ENCODE measurements around the gene CRYBB1.
"Not testable (repeated sequence)": the region's sequence is repeated elsewhere in the genome, so short reads cannot be mapped to it uniquely, and the experiment has no call there.

The CRYBB1 gene

DNA sequence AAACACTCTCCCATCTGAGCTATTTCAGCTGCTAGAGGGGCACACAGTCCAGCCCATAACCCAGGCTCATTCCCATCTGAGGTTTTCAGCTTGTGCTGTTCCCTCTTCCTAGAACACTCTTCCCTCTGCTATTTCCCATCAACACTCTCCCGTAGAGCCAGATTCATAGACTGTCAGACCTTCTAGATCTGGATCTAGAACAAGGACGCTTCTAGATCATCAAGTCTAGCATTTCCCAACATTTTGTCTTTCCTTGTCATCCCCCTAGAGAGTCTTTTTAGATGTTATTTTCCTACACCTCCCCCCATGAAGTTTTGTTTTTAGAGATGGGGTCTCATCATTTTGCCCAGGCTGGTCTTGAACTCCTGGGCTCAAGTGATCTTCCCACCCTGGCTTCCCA lies 17.3 kb upstream of the CRYBB1 start:
- DNase-seq, result no peak

- DNase-seq, result no peak
These were observed 16.4 kb upstream of the CRYBB1 start for GRCh38 chr22:26634189-26634588.

DNA sequence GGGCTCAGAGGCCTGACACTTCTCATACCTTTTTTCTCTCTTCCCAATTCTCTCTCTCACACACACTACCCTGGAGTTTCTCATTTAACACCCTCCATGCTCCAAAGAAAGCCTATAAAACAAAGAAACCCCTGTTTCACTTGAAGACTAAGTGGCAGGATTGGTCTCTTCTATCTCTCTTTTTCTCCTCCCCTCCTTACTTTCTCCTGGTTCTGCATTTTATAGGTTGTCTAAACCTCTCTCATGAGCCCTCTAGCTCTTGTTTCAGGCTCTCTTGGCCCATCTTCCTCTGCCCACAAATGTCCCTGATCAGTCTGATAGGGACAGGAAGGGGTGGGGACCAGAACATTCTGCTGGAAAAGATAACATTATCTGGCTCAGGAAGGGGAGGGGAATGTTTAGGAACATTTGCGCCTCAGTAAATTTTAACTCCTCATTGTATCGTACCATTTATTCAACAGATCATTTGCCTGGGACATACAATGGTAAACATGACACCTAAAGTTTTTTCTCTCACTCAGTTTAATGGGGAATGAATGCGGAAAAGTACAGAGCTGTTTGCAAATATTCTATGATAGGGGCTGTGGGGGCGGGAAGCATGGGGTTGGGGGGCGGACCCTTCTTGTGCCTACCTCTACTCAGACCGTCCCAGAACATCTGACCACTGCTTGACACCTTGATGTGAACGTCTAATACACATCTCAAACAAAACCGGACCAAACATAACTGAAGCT lies 14.8 kb upstream of the CRYBB1 start:
- DNase-seq, result no peak

- DNase-seq, result no peak
These were observed 13.5 kb upstream of the CRYBB1 start for GRCh38 chr22:26631282-26631681.

- DNase-seq, result no peak
These were observed 12.3 kb upstream of the CRYBB1 start for GRCh38 chr22:26629988-26630761.

GRCh38 chr22:26624803-26625202 lies 7.0 kb upstream of the CRYBB1 start:
- DNase-seq, result no peak

GRCh38 chr22:26623984-26624383 lies 6.2 kb upstream of the CRYBB1 start:
- no peak for DNase-seq

GRCh38 chr22:26621663-26622062 lies 3.8 kb upstream of the CRYBB1 start, which contains the start of gene CRYBA4:
CRYBA4 (plus strand) TSS chr22:26621963; CDS start chr22:26622597, 634 bp downstream.
- DNase-seq, result no peak

GRCh38 chr22:26620197-26620596 lies 2.4 kb upstream of the CRYBB1 start:
- DNase-seq, result no peak

DNA sequence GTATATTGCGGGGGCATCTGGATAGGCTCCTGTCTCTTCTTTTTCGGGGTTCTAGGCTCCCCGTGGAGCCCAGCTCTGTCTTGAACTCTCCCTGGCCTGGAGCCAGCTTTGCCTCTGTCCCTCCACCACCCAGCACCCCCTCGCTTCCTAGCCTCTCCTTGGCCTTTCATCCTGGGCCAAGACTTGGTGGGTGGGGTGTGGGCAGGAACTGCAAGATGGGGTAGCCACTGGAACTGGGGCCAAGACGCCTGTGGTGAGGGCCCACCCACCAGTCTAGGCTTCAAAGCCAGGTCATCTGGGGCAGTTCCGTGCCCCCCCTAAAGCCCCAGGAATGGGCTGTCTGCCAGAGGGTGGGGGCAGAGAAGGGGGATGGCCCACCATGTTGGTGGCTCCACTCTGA lies 1.7 kb upstream of the CRYBB1 start:
- DNase-seq, result no peak

DNA sequence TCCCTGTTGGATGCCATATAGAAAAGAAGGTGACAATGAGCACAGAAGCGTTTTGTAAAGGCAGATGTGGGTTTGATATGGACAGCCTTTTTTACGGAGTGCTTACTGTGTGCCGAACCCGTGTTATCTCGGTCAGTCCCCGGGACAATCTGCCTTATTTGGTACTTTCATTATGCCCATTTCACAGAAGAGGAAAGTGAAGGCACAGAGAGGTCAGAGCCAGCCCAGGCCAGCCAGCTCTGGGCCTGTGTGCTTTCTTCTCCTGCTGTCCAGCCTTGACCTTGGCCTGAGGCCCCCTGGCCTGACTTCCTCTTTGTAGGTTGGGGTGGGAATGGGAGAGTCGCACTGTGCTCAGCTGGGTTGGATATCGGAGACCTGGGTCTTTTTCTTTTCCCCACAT lies 628 bp upstream of the CRYBB1 start:
- no peak for DNase-seq

GRCh38 chr22:26616650-26617049 lies 1.2 kb downstream of the CRYBB1 start:
- DNase-seq, result no peak

DNA sequence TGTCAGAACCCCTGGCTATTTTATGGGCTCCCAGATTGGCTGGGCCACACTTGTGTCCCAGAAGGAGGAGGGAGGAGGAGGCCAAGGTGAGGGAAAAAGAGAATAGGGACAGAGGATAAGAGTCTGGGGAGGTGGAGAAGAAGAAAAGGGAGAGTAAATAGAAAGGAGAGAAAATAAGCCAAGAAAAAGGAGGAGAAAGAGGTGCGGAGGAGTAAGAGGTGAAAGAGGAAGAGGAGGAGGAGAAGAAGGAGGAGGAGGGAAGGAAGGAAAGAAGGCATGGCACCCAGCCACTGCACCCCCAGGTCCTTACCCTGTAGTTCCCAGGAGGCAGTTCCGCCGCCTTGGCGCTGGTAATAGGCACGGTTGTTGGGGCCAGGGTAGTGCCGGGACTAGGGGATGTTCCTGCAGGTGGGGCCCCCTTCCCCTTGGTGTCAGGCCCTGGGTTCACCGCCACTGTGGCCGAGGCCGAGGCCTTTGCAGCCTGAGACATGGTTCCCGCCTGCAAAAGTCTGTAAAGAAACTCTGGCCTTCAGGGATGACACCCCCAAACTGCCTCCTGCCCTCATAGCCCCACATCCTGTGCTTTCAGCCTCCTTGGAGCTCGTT lies 1.9 kb downstream of the CRYBB1 start:
- DNase-seq, result no peak

DNA sequence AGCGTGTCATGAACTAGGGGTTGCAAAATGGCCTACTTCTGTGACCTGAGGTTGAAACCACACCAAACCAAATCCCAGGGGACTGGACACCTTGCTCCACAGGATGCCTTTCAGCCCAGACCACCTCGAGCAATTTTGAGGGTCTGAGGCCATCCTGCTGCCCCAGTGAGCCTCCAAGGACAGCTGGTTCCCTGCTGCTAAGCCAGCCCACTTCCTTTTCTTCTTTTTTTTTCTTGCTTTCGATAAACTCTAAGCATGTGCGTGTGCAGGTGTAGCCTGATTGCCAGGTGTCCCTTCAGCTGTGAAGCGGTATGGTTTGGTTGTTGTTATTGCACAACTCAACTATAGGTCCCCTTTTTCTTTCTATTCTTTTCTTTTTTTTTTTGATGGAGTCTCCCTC lies 2.7 kb downstream of the CRYBB1 start:
- DNase-seq, result no peak

- DNase-seq, result no peak
These were observed 3.5 kb downstream of the CRYBB1 start for GRCh38 chr22:26614322-26614721.

GRCh38 chr22:26613753-26614152 lies 4.1 kb downstream of the CRYBB1 start:
- not testable (repeated sequence) for DNase-seq

DNA sequence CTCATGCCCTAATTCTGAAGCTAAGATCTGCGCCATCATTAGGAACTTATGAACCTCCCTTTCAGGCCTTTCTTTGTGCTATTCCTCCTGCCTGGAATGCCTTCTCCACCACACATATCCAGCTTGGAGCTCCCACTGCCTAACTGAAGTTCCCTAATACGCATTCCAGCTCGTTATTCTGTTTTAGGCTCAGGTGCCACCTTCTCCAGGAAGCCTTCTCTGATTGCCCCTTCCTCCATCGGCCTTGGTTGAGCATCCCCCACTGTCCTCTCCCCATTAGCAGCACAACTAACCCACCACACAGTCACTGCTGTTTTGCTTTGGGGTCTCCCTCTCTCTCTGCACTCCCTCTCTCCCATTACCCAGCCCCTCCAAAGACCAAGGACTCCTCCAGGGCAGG lies 5.2 kb downstream of the CRYBB1 start:
- DNase-seq, result no peak

DNA sequence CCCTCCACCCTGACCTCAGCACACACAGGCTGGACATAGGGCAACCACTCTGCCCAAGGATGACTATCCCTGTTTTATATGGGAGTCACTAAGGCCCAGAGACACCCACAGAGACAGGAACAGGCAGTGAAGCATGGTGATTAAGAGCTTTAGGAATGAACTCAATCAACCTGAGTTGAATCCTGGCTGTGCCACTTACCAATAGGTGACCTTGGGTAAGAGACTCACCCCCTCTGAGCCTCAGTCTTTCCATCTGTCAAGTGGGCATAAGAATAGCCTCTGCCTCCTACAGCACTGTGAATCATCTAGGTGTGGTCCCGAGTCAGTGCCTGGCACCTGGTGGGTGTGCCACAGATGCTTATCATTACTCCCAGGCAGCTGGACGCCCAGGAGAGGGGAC lies 6.8 kb downstream of the CRYBB1 start:
- DNase-seq, result no peak

- no peak for DNase-seq
These were observed 7.5 kb downstream of the CRYBB1 start for GRCh38 chr22:26610072-26610958.

DNA sequence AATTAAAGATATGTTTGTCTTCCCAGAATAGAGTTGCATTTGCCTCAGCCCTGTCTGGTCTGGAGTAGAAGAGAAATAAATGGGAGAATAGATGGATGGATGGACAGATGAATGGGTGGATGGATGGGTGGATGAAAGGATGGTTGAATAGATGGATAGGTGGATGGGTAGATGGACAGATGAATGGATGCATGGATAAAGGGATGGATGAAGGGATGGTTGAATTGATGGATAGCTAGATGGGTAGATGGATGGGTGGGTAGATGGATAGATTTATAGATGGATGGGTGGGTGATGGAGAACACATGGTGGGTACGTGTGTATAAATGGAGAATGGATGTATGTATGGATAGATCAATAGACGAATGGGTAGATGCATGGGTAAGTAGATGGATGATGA lies 8.5 kb downstream of the CRYBB1 start:
- DNase-seq, result no peak

DNA sequence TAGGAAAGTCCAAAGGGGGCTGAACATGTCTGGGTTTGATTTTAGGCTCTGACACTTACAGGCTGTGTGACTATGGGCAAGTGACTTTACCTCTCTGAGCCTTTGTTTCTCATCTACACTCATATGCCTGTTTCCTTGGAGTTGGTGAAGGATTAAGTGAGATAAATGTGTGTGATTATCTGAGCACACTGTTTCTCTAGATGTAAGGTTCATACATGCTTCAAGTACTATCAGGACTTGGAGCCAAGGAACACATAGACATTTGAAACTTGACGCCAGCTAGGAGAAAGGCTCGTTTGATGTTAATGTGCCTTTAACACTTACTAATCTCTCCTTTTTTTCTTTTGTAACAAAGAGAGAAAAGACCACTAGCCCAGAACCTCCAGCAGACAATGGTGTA lies 9.7 kb downstream of the CRYBB1 start:
- no peak for DNase-seq

DNA sequence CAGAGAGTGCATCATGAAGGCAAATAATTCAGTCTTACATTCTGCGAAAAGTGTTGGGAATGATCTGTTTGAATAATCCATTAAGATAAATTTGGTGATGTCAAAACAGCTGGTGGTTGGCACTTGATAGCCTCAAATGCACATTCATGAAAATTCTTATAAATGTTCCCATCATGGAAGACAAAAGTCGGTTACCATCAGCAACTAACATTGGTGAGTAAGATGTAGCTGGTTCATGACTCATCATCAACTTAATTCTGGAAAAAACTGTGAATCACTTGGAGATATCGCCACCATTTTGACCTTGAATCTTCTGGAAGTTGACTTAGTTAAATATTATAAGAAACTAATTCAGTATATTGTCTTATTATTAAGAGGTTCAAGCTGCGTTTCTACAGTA lies 11.2 kb downstream of the CRYBB1 start:
- DNase-seq, result no peak

DNA sequence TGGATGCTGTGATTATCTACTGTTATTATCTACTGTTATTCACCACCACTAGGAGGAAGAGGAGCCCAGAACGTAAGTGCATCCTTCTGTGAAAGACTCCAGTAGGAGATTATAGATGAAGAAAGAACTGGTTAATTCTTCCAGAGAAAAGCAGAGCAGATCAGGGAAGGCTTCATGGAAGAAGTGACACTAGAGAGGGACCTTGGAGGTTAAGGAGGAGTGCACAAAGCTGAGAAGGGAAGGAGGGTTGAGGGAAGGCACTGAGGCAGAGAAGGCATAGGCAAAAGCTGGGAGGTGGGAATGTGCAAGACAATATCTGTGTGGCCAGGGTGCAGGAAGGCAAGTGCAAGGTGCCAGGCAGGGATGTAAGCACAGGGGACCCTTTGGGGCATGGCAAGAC lies 13.5 kb downstream of the CRYBB1 start:
- DNase-seq, result no peak

All from NCI-H2081 treated with DMSO at 0.1 percent for 48 hours (cell line).